AG09309 (cell line): ENCODE results near the gene SMIM35.

ENCODE experiments used
- DNase-seq: peaks from one replicate; pipeline ENCODE4 v3.0.0-alpha.2; 2010; ENCODE audit warnings: low read depth
- H3K4me3 ChIP-seq: 2 replicates; pipeline ENCODE4 v1.5.1; 2011; ENCODE audit warnings: mild to moderate bottlenecking, low read depth, low read length, moderate library complexity; ENCODE audit not compliant: control insufficient read depth
- TF ChIP-seq, protein P1 (sequence below): IDR thresholded peaks from 2 replicates; pipeline ENCODE4 v1.5.1; 2011; ENCODE audit warnings: mild to moderate bottlenecking, low read depth, low read length, inconsistent platforms; ENCODE audit not compliant: insufficient read depth, control insufficient read depth; ENCODE audit errors: missing control alignments

The SMIM35 gene

DNA sequence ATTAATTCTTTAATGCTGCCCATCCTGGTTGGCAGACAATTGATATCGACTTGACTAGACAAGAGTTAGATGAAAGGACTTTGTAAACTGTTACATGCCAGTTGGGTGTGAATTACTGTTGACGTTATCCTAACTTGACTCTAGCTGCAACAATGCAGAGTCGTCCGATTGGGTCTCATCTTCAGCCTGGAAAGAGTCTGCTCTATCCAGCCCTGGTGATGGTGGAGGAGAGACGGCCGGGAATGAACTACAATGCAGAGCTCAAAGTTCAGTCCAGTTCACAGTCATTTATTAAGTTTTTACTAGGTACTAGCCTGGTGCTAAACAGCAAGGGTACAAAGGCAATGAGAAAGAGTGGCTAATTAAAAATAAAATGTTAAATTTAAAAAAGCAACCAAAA, 4.9 kb upstream of the SMIM35 start:
- TF ChIP-seq, protein P1, sequence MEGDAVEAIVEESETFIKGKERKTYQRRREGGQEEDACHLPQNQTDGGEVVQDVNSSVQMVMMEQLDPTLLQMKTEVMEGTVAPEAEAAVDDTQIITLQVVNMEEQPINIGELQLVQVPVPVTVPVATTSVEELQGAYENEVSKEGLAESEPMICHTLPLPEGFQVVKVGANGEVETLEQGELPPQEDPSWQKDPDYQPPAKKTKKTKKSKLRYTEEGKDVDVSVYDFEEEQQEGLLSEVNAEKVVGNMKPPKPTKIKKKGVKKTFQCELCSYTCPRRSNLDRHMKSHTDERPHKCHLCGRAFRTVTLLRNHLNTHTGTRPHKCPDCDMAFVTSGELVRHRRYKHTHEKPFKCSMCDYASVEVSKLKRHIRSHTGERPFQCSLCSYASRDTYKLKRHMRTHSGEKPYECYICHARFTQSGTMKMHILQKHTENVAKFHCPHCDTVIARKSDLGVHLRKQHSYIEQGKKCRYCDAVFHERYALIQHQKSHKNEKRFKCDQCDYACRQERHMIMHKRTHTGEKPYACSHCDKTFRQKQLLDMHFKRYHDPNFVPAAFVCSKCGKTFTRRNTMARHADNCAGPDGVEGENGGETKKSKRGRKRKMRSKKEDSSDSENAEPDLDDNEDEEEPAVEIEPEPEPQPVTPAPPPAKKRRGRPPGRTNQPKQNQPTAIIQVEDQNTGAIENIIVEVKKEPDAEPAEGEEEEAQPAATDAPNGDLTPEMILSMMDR: no peak
- DNase-seq: no peak
- H3K4me3 ChIP-seq: no peak overlapping the region

DNA sequence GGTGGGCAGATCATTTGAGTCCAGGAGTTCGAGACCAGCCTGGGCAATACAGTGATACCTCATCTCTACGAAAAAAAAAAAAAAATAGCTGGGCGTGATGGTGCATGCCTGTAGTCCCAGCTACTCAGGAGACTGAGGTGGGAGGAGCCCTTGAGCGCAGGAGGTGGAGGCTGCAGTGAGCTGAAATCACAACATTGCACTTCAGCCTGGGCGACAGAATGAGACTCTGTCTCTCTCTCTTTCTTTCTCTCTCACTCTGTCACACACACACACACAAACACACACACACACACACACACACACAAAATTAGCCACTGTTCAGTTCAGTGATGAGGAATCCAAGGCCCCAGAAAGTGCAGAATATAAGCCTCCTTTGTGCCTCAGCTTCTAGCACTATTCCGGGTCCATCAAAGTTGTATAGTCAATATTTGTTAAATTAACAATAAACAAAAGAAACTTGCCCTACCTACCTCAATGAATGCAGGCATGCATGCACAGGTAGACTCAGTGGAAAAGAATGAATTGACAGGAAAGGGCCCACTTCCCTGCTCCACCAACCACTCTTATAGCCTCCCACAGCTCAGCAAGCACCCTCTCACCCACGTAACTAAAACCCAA, 3.9 kb upstream of the SMIM35 start:
- DNase-seq: no peak
- H3K4me3 ChIP-seq: no peak overlapping the region
- TF ChIP-seq, protein P1: no peak

DNA sequence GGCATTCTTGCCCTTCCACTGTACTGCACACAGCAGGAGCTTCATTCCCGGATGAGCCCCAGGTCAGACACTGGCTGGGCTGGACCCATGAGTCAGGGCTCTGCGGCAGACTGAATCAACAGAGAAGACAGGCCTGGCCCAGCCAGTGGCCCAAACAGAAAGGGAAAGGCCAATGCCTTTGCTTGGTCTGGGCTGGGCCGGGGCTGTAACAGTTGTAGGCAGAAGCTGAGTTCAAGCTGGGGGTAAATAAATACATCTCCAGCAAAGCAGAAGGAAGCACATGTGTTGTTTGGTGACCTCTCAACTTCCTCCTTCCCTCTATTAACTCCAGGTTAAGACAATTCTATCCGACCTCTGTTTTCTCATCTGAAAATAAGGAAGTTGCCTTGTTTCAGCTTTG, 1.8 kb upstream of the SMIM35 start:
- DNase-seq: no peak
- TF ChIP-seq, protein P1: no peak
- H3K4me3 ChIP-seq: no peak overlapping the region

DNA sequence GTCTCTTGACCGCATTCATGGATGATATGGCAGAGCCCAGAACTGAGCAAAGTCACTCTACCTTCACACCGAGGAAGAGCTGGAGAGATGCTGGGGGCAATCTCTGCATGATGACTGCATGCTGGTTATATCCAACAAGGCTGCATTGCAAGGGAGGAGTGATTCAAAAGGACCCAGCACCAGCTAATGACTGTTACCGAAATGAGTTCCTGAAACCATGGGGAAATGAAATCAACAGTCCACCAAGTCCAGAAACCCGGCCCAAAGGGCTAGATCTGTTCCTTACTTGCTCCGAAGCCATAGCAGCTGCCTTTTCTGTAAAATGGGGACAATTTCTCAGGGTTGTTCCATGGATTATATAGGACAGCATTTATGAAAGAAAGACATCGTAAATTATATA, 1.2 kb upstream of the SMIM35 start:
- TF ChIP-seq, protein P1: no peak
- DNase-seq: no peak

DNA sequence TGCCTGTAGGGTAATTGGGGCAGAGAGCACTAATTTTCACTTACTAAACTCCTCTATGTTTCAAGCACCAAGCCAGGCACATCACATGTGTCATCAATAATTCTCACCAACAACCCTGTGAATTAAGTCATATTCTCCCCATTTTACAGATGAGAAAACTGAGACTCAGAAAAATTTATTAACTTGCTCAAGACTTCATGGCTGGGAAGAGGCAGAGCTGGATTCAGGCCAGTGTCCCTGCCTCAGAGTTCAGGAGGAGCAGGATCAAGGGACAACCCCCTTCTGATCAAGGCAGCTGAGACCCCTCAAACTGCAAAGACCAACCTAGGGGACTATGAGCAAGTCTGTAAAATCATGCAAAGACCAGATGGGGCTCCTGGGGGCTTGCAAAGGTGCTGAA, 2.1 kb downstream of the SMIM35 start:
- H3K4me3 ChIP-seq: no peak overlapping the region
- DNase-seq: no peak
- TF ChIP-seq, protein P1: no peak

More for the DNA sequence above, 1.2 kb upstream of the SMIM35 start:
- H3K4me3 ChIP-seq: no peak overlapping the region

DNA sequence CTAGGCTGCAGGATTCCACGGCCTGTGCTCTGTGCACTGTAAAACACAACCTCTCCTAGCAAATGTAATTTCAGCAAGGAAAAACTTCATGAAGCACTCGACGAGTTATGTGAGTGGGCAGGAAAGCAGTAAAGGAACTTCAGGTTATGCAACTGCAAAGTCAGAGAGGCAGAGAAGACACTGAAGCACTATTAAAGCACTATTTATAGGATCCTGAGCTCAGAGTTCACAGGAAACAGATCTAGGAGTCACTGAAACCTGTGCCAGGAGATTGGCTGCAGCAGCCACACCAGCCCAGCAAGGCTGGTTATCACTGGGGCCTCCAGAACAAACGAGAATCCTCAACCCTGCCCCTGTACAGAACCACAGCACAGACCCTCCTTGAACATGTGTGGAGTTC, 2.5 kb downstream of the SMIM35 start:
- H3K4me3 ChIP-seq: no peak overlapping the region
- peak; percentile 14 for DNase-seq
- TF ChIP-seq, protein P1: no peak
